ENCODE data around the gene BOLA1. TPM values are rescaled to one million over a fixed set of nuclear protein-coding genes. Genes with fewer than 3 reads are reported as not detected.
A peak's percentile ranks its signal among the peaks of the same experiment; 100 is the strongest.
"Not testable (repeated sequence)": the region's sequence is repeated elsewhere in the genome, so short reads cannot be mapped to it uniquely, and the experiment has no call there.

Gene BOLA1
- 10 to 100 TPM; 15.7 to 18.9 (median 17.9) TPM for total RNA-seq

DNA sequence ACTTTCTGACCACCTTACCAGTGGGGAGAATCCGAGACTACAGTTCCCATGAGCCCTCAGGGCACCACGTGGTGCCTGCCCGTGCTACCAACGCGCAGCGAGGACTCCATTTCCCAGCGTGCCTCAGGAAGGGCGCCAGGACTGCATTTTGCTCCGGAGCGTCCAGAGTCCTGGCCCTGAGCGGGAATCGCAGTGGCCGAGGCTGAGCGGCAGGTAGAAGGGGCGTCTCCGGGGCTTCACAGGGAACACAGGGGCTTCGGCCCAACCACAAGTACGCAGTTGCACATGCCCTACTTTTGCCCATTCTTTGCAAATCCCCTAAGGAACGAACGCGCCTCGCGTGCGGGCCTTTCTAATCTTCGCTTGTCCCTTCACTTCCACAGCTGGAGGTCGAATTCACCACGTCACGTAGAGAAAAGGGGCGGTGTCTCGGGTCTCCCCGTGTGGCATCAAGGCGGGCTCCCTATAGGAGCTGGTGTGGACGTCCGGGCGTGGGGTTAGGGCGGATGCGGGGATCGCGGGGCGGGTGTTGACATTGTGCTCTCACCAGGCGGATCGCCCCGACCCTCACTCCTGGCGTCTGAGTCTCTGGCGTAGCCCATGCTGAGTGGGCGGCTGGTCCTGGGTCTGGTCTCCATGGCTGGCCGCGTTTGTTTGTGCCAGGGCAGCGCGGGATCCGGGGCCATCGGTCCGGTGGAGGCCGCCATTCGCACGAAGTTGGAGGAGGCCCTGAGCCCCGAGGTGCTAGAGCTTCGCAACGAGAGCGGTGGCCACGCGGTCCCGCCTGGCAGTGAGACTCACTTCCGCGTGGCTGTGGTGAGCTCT, at the start of gene BOLA1:
Gene BOLA1, plus strand, starts transcription at position 109 of the 825 bp plus-strand sequence. Its CDS starts 492 bp downstream, at position 601.
- Mint-ChIP-seq H3K4me3 (peak within 1 kb of the TSS; percentile 87), H3K27me3 (ENCODE audit: low read depth) (no peaks in the 10 kb centered on the region), H3K36me3 (ENCODE audit: insufficient read depth) (peaks cover 2% of the 10 kb centered on the region), H3K4me1 (ENCODE audit: low read depth) (peaks cover 19% of the 10 kb centered on the region), H3K9me3 (no peaks in the 10 kb centered on the region)
- peak; percentile 72 for DNase-seq
- ATAC-seq = peak; percentile 99 to 100

DNA sequence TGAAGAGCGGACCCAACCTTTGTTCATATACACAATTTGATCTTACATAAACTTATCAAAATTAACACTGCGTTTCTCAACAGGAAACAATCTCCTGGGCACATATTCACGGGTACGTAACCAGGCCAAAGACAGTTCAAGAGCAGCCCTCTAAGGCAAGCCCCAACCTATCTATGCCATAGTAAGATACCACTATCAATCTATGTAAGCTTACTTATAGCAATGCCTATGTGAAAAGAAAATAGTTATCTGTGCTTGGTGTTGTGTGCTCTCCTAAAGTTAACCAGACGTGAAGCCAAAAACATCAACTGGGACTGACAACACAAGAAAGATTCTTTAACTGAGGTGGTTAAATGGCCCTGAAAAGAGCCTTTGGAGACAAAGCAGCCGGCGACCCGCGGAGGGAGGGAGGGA, 49.4 kb upstream of the BOLA1 start:
- DNase-seq (no peak), ATAC-seq (no peak)
- H3K27me3 Mint-ChIP-seq (ENCODE audit: low read depth) = no peaks in the 10 kb centered on the region
- H3K9me3 Mint-ChIP-seq = no peaks in the 10 kb centered on the region
- H3K36me3 Mint-ChIP-seq (ENCODE audit: insufficient read depth) = peaks cover 11% of the 10 kb centered on the region
- H3K4me3 Mint-ChIP-seq = peak overlapping the region; percentile 83
- H3K4me1 Mint-ChIP-seq (ENCODE audit: low read depth) = peaks cover 49% of the 10 kb centered on the region

DNA sequence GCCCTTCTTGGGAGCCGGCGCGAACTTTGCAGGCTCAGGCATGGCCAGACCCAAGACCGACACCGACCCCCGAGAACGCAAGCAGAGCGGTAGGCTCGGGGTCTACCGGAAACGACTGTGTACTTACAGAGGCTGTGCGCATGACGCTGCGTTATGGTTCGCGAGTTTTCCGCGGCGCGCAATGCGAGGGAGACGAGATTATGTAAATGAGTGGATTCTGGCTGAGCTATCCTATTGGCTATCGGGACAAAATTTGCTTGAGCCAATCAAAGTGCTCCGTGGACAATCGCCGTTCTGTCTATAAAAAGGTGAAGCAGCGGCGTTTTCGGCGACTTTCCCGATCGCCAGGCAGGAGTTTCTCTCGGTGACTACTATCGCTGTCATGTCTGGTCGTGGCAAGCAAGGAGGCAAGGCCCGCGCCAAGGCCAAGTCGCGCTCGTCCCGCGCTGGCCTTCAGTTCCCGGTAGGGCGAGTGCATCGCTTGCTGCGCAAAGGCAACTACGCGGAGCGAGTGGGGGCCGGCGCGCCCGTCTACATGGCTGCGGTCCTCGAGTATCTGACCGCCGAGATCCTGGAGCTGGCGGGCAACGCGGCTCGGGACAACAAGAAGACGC, 48.5 kb upstream of the BOLA1 start:
- not testable (repeated sequence) for H3K4me3 Mint-ChIP-seq; H3K27me3 Mint-ChIP-seq (ENCODE audit: low read depth); DNase-seq; H3K9me3 Mint-ChIP-seq; H3K36me3 Mint-ChIP-seq (ENCODE audit: insufficient read depth)
- peak; percentile 69 to 73 for ATAC-seq
- peaks cover 40% of the 10 kb centered on the region for H3K4me1 Mint-ChIP-seq (ENCODE audit: low read depth)

GRCh38 chr1:149851585-149852213, 47.7 kb upstream of the BOLA1 start:
- H3K4me3 Mint-ChIP-seq; H3K9me3 Mint-ChIP-seq; H3K36me3 Mint-ChIP-seq (ENCODE audit: insufficient read depth); H3K27me3 Mint-ChIP-seq (ENCODE audit: low read depth); DNase-seq: not testable (repeated sequence)
- peaks cover 33% of the 10 kb centered on the region for H3K4me1 Mint-ChIP-seq (ENCODE audit: low read depth)
- peak; percentile 63 to 64 for ATAC-seq

DNA sequence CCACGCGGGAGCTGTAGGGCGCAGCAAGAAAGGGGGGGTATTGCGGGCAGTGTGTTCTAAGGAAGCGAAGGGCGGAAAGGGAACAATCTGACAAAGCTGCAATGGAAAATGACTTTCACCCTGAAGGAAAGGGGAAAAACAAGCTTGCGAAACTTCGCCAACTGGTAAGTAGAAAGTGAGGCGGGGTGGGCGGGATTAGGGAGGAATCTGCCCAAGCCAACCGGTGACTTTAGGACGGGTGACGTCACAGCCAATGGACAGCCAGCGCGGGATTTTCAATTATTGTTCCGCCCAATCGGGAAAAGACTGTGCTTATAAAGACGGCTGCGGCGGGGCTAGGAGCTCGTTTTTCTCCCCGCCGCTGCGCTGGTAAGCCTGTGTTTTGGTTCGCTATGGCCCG, 47.1 kb upstream of the BOLA1 start:
- not testable (repeated sequence) for H3K9me3 Mint-ChIP-seq; H3K36me3 Mint-ChIP-seq (ENCODE audit: insufficient read depth); H3K4me3 Mint-ChIP-seq; H3K27me3 Mint-ChIP-seq (ENCODE audit: low read depth); DNase-seq
- ATAC-seq = peak; percentile 41 to 42
- H3K4me1 Mint-ChIP-seq (ENCODE audit: low read depth) = peaks cover 27% of the 10 kb centered on the region

GRCh38 chr1:149860271-149860670, 39.1 kb upstream of the BOLA1 start:
- not testable (repeated sequence) for DNase-seq; H3K4me1 Mint-ChIP-seq (ENCODE audit: low read depth); H3K36me3 Mint-ChIP-seq (ENCODE audit: insufficient read depth); H3K27me3 Mint-ChIP-seq (ENCODE audit: low read depth); H3K9me3 Mint-ChIP-seq; H3K4me3 Mint-ChIP-seq
- peak; percentile 22 to 24 for ATAC-seq

- H3K4me1 Mint-ChIP-seq (ENCODE audit: low read depth); H3K36me3 Mint-ChIP-seq (ENCODE audit: insufficient read depth); H3K27me3 Mint-ChIP-seq (ENCODE audit: low read depth); H3K9me3 Mint-ChIP-seq; H3K4me3 Mint-ChIP-seq; DNase-seq: not testable (repeated sequence)
- ATAC-seq = peak; percentile 87 to 89
Measured at GRCh38 chr1:149860684-149861496, 38.5 kb upstream of the BOLA1 start.

GRCh38 chr1:149861497-149862054, 37.8 kb upstream of the BOLA1 start:
- DNase-seq; H3K4me1 Mint-ChIP-seq (ENCODE audit: low read depth); H3K9me3 Mint-ChIP-seq; H3K36me3 Mint-ChIP-seq (ENCODE audit: insufficient read depth); H3K4me3 Mint-ChIP-seq; H3K27me3 Mint-ChIP-seq (ENCODE audit: low read depth): not testable (repeated sequence)
- ATAC-seq = peak in 1 of 2 donors; percentile 4

- H3K4me1 Mint-ChIP-seq (ENCODE audit: low read depth); H3K36me3 Mint-ChIP-seq (ENCODE audit: insufficient read depth); H3K27me3 Mint-ChIP-seq (ENCODE audit: low read depth); H3K9me3 Mint-ChIP-seq; H3K4me3 Mint-ChIP-seq; DNase-seq; ATAC-seq: not testable (repeated sequence)
Measured at GRCh38 chr1:149866887-149867286, 32.5 kb upstream of the BOLA1 start.

GRCh38 chr1:149873060-149873459, 26.3 kb upstream of the BOLA1 start:
- not testable (repeated sequence) for H3K4me3 Mint-ChIP-seq; DNase-seq; H3K4me1 Mint-ChIP-seq (ENCODE audit: low read depth); ATAC-seq; H3K9me3 Mint-ChIP-seq; H3K27me3 Mint-ChIP-seq (ENCODE audit: low read depth); H3K36me3 Mint-ChIP-seq (ENCODE audit: insufficient read depth)

DNA sequence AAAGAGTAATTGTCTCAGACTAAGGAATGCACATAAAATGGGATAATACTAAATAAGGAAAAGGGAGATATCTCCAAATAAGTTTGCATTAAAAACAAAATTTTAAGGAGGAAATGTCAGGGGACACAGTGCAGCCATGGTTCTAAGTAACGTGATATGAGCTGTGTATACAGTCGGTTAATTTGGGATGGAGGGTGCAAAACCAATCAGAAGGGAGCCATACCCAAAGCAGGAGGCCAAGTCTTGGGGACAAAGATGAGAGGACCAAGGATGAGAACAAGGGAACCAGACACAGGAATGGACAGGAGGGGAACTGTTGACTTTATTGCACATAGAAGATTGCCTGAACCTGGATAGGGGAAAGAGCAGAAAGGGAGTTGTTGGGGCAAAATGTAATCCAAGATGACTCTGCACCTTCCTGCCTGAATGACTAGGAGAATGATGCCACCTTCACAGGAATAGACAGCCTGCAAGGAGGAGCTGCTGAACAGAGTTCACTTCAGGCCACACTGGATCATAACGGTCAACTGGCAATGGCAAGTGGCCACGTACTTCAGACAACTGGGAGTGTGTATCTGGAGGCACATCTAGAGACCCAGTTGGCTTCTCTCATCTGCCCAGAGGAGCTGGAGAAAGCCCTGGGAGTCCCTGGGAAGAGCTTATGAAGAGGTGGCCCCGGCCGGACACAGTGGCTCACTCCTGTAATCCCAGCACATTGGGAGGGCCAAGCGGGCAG, 22.0 kb upstream of the BOLA1 start:
- DNase-seq (no peak), ATAC-seq (no peak)
- H3K4me3 Mint-ChIP-seq = no peak overlapping the region
- no peaks in the 10 kb centered on the region for H3K36me3 Mint-ChIP-seq (ENCODE audit: insufficient read depth)
- H3K27me3 Mint-ChIP-seq (ENCODE audit: low read depth) = no peaks in the 10 kb centered on the region
- H3K4me1 Mint-ChIP-seq (ENCODE audit: low read depth) = peaks cover 25% of the 10 kb centered on the region
- no peaks in the 10 kb centered on the region for H3K9me3 Mint-ChIP-seq

GRCh38 chr1:149879556-149879955, 19.8 kb upstream of the BOLA1 start:
- no peak for ATAC-seq
- H3K4me1 Mint-ChIP-seq (ENCODE audit: low read depth) = peaks cover 27% of the 10 kb centered on the region

DNA sequence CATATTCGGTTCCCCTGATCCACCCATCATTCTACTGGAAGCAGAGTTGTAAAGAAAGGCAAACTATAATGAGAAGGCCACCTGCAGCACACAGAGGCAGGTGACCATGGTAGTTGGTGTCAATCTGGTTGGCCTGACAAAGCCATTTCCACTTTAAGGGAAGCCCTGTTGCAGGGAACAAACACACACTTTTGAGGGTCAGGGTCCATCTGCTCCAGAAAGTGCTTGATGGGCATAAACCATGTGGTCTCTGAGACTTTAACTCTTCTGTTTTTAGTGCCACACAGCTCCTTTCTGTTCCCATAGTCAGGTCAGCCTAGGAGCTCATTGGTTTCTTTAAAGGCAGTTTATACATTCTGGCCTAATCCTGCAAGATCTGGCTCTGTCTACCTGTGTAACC, 17.5 kb upstream of the BOLA1 start:
- Mint-ChIP-seq H3K27me3 (ENCODE audit: low read depth) (no peaks in the 10 kb centered on the region), H3K4me1 (ENCODE audit: low read depth) (peaks cover 27% of the 10 kb centered on the region), H3K36me3 (ENCODE audit: insufficient read depth) (no peaks in the 10 kb centered on the region), H3K4me3 (no peak overlapping the region), H3K9me3 (no peaks in the 10 kb centered on the region)
- DNase-seq (no peak), ATAC-seq (no peak)

More at GRCh38 chr1:149879556-149879955, 19.8 kb upstream of the BOLA1 start:
- no peaks in the 10 kb centered on the region for H3K9me3 Mint-ChIP-seq
- no peak overlapping the region for H3K4me3 Mint-ChIP-seq
- H3K36me3 Mint-ChIP-seq (ENCODE audit: insufficient read depth) = no peaks in the 10 kb centered on the region
- DNase-seq = peak; percentile 12
- no peaks in the 10 kb centered on the region for H3K27me3 Mint-ChIP-seq (ENCODE audit: low read depth)

Measured in activated T-cell treated with anti-CD3 and anti-CD28 coated beads, Interleukin-2, amount 50 U/mL, for 4 hours (primary cell).